ENCODE results near the gene RXRA.

DNA sequence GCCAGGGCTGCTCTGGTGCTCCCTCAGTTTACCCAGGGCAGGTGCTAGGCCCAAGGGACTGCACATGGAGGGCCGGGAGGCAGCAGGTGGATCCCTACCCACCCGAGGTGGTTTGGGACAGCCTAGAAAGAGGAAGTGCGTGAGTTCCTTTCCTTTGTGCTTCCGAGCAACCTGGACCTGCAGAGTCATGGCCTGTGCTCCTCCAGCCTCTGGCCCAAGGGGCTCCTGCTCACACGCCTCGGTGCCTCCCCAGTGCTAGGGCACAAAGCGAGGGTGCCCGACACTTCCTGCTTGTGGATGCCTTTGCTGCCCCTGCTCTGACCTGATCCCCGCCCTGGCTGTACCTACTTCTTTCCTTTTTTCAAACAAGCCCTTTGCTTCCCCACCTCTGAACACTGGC, 79.3 kb downstream of the RXRA start:
- TF ChIP-seq CTCF (IDR thresholded peaks at IDR 0.05) (no peak), POLR2A (IDR thresholded peaks at IDR 0.05) (no peak), EP300 (IDR thresholded peaks at IDR 0.05) (no peak)
